Jurkat, Clone E6-1 (cell line): ENCODE measurements around the gene C11orf91.

Experiments used
- DNase-seq: peaks from one replicate; pipeline ENCODE4 v3.0.0-alpha.2; 2011; ENCODE audit warnings: low read depth, low spot score
- H3K4me3 ChIP-seq: 2 replicates; pipeline ENCODE4 v1.5.1; 2011; ENCODE audit warnings: mild to moderate bottlenecking, low read length, control low read depth, moderate library complexity

C11orf91 gene

DNA sequence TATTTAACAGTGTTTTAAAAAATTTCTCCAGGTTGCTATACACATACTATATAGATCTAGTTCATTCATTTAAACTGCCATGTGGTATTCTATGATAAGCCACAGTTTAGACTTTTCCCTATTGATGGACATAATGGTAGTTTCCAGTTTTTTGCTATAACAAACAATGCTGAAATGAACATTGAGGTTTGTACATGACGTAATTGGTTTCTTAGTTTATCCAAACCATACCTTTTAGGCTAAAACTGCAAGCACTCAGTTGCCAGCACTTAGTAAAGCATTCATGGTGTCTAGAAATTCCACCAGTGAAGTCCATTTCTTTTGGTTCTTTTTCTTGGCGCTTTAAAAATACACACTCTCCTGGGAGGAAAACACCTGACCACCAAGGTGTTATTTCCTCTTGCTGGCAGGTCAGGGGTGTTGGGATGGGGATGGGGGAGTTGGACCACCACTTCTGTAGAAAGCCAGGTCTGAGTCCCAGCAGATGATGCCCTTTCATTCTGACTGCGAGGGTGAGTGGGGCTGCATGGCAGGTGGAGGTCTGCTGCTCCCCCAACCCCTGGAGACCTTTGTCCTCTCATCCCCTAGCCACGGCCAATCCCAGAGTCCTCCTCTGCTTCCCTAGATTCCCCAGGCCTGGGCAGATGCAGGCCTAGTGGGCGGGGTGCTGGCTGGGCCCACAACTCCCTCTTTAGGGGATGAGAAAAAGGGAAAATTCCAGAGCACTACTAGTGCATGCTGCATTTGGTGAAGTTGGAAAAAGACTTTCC lies 41.1 kb downstream of the C11orf91 start:
- H3K4me3 ChIP-seq, result no peak overlapping the region
- no peak for DNase-seq

DNA sequence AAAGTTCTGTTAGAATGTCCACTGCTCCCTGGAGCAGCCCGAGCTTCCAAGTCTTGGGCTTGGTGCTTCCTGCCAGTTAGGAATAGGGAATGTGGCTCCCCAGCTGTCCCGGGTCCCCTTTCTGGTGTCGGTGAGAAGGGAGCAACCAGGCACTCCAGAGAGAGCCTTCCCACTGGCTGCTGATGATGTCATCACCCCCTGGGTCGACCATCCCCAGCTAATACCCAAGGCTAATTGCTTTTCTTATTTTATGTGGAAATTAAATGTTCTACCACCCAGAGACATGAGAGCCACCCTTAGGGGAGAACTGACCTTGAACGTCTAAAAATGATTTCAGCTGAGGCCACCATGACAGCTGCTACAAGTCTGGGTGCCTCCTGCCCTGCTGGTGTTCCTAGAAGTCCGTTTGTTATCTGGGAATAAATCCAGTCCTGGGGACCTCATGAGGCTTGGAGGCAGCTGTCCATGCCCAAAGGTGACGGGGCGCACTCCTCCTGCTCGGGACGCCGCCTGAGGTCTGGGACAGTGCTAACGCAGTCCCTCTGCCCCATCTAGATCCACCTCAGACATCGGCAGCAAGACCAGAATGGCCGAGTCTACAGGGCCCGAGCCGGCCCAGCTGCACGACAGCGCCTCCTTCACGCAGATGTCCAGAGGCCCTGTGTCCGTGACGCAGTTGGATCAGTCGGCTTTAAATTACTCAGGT lies 42.3 kb downstream of the C11orf91 start:
- no peak for DNase-seq
- H3K4me3 ChIP-seq, result no peak overlapping the region

DNA sequence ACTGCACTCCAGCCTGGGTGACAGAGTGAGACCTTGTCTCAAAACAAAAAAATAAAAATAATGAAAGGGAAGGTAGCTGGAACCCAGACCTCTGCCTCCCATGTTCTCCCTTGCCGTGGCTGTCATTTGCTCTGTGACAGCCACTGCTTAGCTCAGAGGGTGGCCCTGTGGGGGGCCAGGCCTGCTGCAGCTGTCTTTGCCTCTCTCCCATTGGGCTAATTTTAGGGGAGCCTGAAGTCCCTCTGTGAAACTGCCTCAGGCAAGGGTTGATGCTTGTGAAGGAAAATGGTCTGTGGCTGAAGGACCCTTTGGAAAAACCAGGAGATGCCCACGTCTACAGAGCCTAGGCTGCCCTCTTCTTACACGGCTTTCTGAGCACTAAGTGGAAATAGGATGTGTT lies 42.9 kb downstream of the C11orf91 start:
- DNase-seq, result no peak
- H3K4me3 ChIP-seq, result no peak overlapping the region

DNA sequence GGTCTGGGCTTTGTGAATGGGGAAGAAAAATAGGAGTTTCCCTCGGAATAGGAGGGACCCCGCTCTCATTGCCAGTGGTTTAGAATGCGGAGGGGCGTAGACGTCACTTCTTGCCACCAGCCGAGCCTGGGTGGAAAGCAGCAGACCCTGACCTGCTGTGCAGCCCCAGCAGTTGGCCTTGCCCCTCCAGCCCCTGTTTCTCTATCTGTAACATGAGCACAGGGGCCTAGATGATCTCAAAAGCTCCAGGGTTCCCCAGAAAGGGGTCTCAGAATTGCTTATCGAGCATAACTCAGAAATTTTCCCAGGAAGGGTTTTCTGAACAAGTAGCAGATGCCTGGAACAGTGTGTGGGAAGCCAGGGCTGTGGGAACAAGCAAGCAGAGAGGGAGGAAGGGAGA lies 43.9 kb downstream of the C11orf91 start:
- no peak overlapping the region for H3K4me3 ChIP-seq
- no peak for DNase-seq

DNA sequence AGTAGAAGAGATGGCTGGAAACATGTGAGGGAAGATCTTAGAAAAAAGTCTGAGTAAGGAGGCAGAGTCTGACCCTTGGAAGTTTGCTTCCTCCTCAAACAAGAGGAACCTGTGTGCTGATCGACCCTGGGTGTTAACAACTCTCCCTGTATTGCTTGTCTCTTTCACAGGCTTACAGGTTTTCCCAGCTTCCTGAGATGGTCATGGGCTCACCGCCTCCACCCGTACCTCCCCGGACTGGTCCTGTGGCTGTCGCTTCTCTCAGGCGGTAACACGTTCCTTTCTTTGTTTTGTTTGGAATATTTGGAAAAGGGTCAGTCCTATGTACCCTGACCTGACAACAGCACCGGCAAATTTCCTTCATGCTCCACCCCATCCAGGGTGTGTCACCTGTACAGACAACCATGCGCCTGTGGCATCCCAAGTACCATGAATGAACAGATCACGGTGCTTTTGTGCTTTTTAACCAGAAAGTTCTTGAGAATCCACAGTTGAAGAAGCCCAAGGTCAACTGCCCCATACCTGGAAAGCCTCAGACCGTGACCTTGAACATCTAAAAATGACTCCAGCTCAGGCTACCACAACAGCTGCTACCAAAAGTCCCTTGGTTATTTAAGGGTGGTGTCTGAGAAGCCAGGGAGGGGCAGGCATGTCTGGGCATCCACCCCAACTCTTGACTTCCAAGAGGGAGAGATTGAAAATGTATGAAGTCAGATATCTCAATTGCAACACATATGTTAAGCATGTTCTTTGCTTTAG lies 44.6 kb downstream of the C11orf91 start:
- no peak overlapping the region for H3K4me3 ChIP-seq
- no peak for DNase-seq

DNA sequence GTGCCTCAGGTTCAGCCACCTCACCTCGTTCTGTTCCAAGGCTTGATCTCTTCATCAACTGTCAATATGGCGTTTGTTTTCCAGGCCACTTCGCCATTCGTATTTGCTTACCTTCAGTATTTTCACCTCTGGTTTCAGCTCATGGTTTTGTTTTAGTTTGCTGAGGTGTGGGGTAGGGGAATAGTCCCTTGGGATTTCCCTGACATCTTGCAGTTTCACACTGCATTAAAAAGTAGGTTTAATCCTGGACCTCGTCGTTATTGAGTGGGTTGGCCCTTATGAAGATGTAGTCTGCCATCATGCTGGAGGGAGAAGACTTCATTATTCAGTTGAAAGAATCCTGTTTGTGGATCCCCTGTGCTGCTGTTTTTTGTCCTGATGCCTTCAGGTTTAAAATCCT lies 46.0 kb downstream of the C11orf91 start:
- DNase-seq, result no peak
- no peak overlapping the region for H3K4me3 ChIP-seq

DNA sequence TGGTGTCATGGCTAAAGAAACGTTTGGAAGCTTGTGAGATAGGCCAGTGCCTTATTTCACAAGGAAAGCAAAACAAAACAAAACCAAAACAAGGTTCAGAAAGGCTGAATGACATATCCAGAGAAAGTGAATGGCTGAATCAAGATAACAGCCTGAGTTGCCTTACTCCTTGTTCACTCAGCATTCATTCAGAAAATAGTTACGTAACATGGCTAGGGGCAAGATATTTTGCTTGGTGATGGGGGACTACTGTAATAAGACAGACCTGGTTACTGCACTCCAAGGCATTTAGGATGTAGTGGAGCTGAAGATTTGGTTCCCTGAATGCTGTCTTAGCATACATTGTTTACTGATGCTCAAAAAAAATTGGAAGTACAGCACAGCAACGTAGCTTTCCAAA lies 47.7 kb downstream of the C11orf91 start:
- H3K4me3 ChIP-seq, result no peak overlapping the region
- DNase-seq, result no peak

DNA sequence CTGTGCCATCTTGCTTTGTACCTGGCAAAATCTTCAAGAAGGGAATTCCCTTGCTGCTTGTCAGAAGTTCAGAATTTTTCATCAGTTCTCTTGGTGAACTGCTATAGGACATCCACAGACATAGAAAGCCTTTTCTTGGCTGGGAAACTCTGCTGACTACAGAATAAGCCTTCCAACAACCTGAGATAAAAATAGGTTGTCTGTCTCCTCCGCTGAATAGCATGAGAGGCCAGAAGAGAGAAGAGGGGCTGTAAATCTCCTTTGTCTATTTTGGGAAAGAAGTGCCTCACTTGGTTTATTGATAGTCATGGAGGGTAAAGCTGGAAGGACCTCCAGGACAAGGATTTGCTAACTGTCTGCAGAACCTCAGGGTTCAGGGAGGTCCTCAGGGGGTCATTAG lies 48.2 kb downstream of the C11orf91 start:
- DNase-seq, result no peak
- no peak overlapping the region for H3K4me3 ChIP-seq

DNA sequence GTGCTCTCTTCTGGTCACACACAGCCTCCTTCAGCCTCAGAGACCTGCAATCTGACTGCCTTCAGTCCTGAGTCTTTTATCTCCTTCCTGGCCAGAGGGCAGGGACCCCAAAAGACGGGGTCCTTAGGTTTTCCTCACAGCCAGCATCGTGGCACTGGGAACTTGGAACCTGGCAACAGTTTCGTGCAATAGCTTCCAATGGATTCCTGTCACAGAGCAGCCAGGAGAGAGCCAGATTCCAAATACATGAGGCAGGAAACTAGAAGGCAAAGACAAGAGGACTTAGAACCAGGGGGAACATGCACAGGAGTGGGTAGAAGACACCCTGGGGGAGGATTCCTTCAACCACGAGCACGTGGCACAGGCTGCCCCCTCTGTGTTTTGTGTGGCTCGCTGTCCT lies 48.6 kb downstream of the C11orf91 start:
- no peak for DNase-seq
- no peak overlapping the region for H3K4me3 ChIP-seq

DNA sequence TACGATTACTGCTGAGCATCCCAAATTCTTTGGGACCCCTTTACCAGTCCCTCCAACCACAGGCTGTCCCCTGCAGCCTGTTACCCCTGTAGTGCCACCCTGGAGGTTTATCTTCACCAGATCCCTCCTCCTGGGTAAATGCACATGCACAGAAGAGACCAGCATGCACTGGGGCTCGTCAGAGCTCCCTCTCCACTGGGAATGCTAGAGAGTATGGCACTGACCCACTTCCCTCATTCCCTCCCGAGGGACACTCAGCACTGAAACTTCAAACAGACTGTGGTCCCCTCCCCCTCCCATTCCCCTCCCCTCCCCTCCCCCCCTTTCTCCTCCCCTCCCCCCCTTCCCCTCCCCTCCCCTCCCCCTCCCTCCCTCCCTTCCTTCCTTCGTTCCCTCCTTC lies 49.1 kb downstream of the C11orf91 start:
- no peak overlapping the region for H3K4me3 ChIP-seq
- no peak for DNase-seq

DNA sequence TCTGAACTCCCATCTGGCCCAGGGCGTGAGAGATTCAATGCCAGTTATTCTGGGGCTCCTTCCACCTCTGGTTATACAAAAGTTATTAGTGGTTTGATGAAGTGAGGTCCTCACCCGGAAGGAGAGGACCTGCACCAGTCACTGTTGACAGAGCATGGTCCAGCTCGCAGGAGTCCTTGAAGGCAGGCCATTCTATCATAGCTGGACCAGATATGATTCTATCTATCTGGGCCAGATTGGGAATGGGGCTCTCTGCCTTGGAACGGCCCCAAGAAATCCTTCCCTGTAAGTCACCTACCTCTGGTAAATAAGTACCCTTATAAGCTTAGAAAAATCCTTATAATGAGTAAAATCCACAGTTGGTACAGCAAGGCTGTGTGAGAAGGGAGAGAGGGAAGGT lies 50.7 kb downstream of the C11orf91 start:
- no peak for DNase-seq
- H3K4me3 ChIP-seq, result no peak overlapping the region
